K562 treated with DMSO at 1 percent for 24 hours (cell line): ENCODE measurements around the gene FAHD1. TPM values are rescaled to one million over a fixed set of nuclear protein-coding genes. Genes with fewer than 3 reads are reported as not detected.

Experiments
- total RNA-seq: library from RNA; unstranded; fragments of 300-600 nt; gene quantifications from 2 replicates; pipeline ENCODE4 v1.2.3, GENCODE V29; 2022; ENCODE audit warnings: low read depth; ENCODE audit not compliant: insufficient read depth

FAHD1 gene
- total RNA-seq: 30.8 and 34.7 TPM in 2 replicates

GRCh38 chr16:1826691-1827573, at the start of gene FAHD1, which contains the start of gene HAGH:
FAHD1 (plus strand) TSS chr16:1827206; CDS start chr16:1827239, 33 bp downstream.
HAGH (minus strand) TSS chr16:1826825; CDS start chr16:1826787, 38 bp downstream.

GRCh38 chr16:1782408-1783264, 44.4 kb upstream of the FAHD1 start, which contains the start of the genes NUBP2 and SPSB3:
NUBP2 (plus strand) TSS chr16:1782960; CDS start chr16:1783021, 61 bp downstream.
SPSB3 (minus strand) TSS chr16:1782571; CDS start chr16:1781483, 1,088 bp downstream.

GRCh38 chr16:1793578-1794220, 33.3 kb upstream of the FAHD1 start, which contains the start of gene IGFALS:
IGFALS (minus strand) TSS chr16:1793705; CDS start chr16:1793652, 53 bp downstream.

GRCh38 chr16:1871974-1872635, 45.1 kb downstream of the FAHD1 start, which contains the start of gene MEIOB:
MEIOB (minus strand) TSS chr16:1872164; CDS start chr16:1868175, 3,989 bp downstream.

Other genes starting within 250 kb of the FAHD1 start
- 7.5 and 9.0 TPM in 2 replicates for gene IFT140, start 215.1 kb upstream of the FAHD1 start, total RNA-seq
- gene CRAMP1, start 214.8 kb upstream of the FAHD1 start, total RNA-seq: 10.4 and 11.2 TPM in 2 replicates
- gene JPT2, start 148.9 kb upstream of the FAHD1 start, total RNA-seq: 47.4 and 47.6 TPM in 2 replicates
- gene MAPK8IP3, start 121.0 kb upstream of the FAHD1 start, total RNA-seq: 30.2 and 39.0 TPM in 2 replicates
- 80.6 and 94.0 TPM in 2 replicates for gene NME3, start 55.7 kb upstream of the FAHD1 start, total RNA-seq
- 9.7 and 11.0 TPM in 2 replicates for gene EME2, start 54.4 kb upstream of the FAHD1 start, total RNA-seq
- gene MRPS34, start 54.1 kb upstream of the FAHD1 start, total RNA-seq: 209 and 232 TPM in 2 replicates
- 85.1 and 96.8 TPM in 2 replicates for gene SPSB3, start 44.6 kb upstream of the FAHD1 start, total RNA-seq
- 178 and 198 TPM in 2 replicates for gene NUBP2, start 44.2 kb upstream of the FAHD1 start, total RNA-seq
- 0.36 and 0.50 TPM in 2 replicates for gene IGFALS, start 33.5 kb upstream of the FAHD1 start, total RNA-seq
- 95.7 and 105 TPM in 2 replicates for gene HAGH, start 381 bp upstream of the FAHD1 start, total RNA-seq
- gene MEIOB, start 45.0 kb downstream of the FAHD1 start, total RNA-seq: 40.7 and 42.1 TPM in 2 replicates
- gene HS3ST6, start 91.2 kb downstream of the FAHD1 start, total RNA-seq: not detected in 2 replicates
- 194 and 209 TPM in 2 replicates for gene MSRB1, start 116.0 kb downstream of the FAHD1 start, total RNA-seq
- gene RPL3L, start 127.5 kb downstream of the FAHD1 start, total RNA-seq: 0.23 and 0.29 TPM in 2 replicates
- 256 and 274 TPM in 2 replicates for gene NDUFB10, start 132.3 kb downstream of the FAHD1 start, total RNA-seq
- 6,981 and 7,733 TPM in 2 replicates for gene RPS2, start 137.6 kb downstream of the FAHD1 start, total RNA-seq
- not detected in 2 replicates for gene RNF151, start 139.7 kb downstream of the FAHD1 start, total RNA-seq
- 59.5 and 67.9 TPM in 2 replicates for gene TBL3, start 144.8 kb downstream of the FAHD1 start, total RNA-seq
- not detected in 2 replicates for gene NOXO1, start 154.3 kb downstream of the FAHD1 start, total RNA-seq
- gene GFER, start 157.0 kb downstream of the FAHD1 start, total RNA-seq: 56.1 and 57.0 TPM in 2 replicates
- 42.4 and 48.1 TPM in 2 replicates for gene SYNGR3, start 162.8 kb downstream of the FAHD1 start, total RNA-seq
- 111 and 123 TPM in 2 replicates for gene ZNF598, start 182.6 kb downstream of the FAHD1 start, total RNA-seq
- gene NPW, start 192.6 kb downstream of the FAHD1 start, total RNA-seq: 3.2 and 4.2 TPM in 2 replicates
- gene NHERF2, start 199.7 kb downstream of the FAHD1 start, total RNA-seq: 28.4 and 30.8 TPM in 2 replicates
- 31.0 and 36.5 TPM in 2 replicates for gene NTHL1, start 220.6 kb downstream of the FAHD1 start, total RNA-seq
- 69.9 and 72.9 TPM in 2 replicates for gene TSC2, start 220.8 kb downstream of the FAHD1 start, total RNA-seq